ENCODE measurements around the gene MINK1. TPM values are rescaled to one million over a fixed set of nuclear protein-coding genes. Genes with fewer than 3 reads are reported as not detected.
"Not testable (repeated sequence)": the region's sequence is repeated elsewhere in the genome, so short reads cannot be mapped to it uniquely, and the experiment has no call there.

Gene MINK1
- total RNA-seq, 1 donor from 2014 or later: 18.4 TPM

GRCh38 chr17:4899341-4900230 is 66.4 kb downstream of the MINK1 start, which contains the start of gene C17orf107:
C17orf107 (plus strand) TSS chr17:4899536; CDS start chr17:4899763, 227 bp downstream.
- DNase-seq: peak; percentile 68

GRCh38 chr17:4900231-4901107 is 67.3 kb downstream of the MINK1 start:
- no peak for DNase-seq

- DNase-seq: no peak
These were observed 68.0 kb downstream of the MINK1 start for GRCh38 chr17:4901108-4901647.

- no peak for DNase-seq
These were observed 68.7 kb downstream of the MINK1 start for GRCh38 chr17:4901648-4902344.

GRCh38 chr17:4902540-4902939 is 69.4 kb downstream of the MINK1 start:
- no peak for DNase-seq

GRCh38 chr17:4903051-4903818 is 70.1 kb downstream of the MINK1 start, which contains the start of gene CHRNE:
CHRNE (minus strand) TSS chr17:4903098; CDS start chr17:4903063, 35 bp downstream.
- peak; percentile 17 for DNase-seq

GRCh38 chr17:4906642-4907041 is 73.5 kb downstream of the MINK1 start:
- DNase-seq: not testable (repeated sequence)

- DNase-seq: no peak
These were observed 75.2 kb downstream of the MINK1 start for GRCh38 chr17:4908301-4908700.

- DNase-seq: peak; percentile 79
These were observed 75.8 kb downstream of the MINK1 start for GRCh38 chr17:4908711-4909496.

- DNase-seq: no peak
These were observed 80.9 kb downstream of the MINK1 start for GRCh38 chr17:4913994-4914393.

- DNase-seq: not testable (repeated sequence)
These were observed 81.4 kb downstream of the MINK1 start for GRCh38 chr17:4914551-4914950.

- no peak for DNase-seq
These were observed 86.4 kb downstream of the MINK1 start for GRCh38 chr17:4919511-4920047.

- no peak for DNase-seq
These were observed 87.4 kb downstream of the MINK1 start for GRCh38 chr17:4920351-4921048.

GRCh38 chr17:4921320-4921719 is 88.2 kb downstream of the MINK1 start:
- DNase-seq: no peak

GRCh38 chr17:4926577-4927335 is 93.6 kb downstream of the MINK1 start:
- not testable (repeated sequence) for DNase-seq

- DNase-seq: no peak
These were observed 95.7 kb downstream of the MINK1 start for GRCh38 chr17:4928881-4929280.

GRCh38 chr17:4931963-4932362 is 98.8 kb downstream of the MINK1 start, which contains the start of gene GP1BA:
GP1BA (plus strand) TSS chr17:4932277; CDS start chr17:4932605, 328 bp downstream.
- DNase-seq: no peak

- DNase-seq: no peak
These were observed 99.6 kb downstream of the MINK1 start for GRCh38 chr17:4932756-4933155.

Measured in occipital lobe (tissue), 2 donors.